ENCODE results near the gene MYT1. TPM values are rescaled to one million over a fixed set of nuclear protein-coding genes. Genes with fewer than 3 reads are reported as not detected.

MYT1 gene
- polyA plus RNA-seq, 3 donors = not detected

DNA sequence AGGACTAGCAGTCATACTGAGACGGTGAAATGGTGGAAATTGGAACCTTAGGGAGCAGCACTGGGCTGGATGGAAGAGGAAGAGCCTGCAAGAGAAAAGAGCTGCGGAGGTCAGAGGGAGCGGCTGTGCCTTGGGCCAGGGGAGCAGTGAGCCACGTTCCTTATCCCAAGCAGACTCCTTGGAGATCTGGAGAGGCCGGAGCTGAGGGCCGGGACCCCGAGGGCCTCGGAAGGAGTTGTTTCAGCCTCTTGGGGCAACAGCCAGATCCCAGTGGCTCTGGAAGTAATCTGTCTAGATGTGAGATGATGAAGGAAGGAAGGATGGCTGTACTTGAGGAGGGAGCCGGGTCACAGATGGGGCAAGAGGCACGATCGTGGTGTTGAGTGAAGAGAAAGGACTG lies 107.4 kb downstream of the MYT1 start:
- TF ChIP-seq, protein P1, sequence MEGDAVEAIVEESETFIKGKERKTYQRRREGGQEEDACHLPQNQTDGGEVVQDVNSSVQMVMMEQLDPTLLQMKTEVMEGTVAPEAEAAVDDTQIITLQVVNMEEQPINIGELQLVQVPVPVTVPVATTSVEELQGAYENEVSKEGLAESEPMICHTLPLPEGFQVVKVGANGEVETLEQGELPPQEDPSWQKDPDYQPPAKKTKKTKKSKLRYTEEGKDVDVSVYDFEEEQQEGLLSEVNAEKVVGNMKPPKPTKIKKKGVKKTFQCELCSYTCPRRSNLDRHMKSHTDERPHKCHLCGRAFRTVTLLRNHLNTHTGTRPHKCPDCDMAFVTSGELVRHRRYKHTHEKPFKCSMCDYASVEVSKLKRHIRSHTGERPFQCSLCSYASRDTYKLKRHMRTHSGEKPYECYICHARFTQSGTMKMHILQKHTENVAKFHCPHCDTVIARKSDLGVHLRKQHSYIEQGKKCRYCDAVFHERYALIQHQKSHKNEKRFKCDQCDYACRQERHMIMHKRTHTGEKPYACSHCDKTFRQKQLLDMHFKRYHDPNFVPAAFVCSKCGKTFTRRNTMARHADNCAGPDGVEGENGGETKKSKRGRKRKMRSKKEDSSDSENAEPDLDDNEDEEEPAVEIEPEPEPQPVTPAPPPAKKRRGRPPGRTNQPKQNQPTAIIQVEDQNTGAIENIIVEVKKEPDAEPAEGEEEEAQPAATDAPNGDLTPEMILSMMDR (IDR thresholded peaks at IDR 0.05) = no peak
- 94% methylated on average over 11 of the region's 11 CpGs for WGBS (ENCODE audit: insufficient coverage)
- no peaks in the 10 kb centered on the region for H3K79me2 ChIP-seq (ENCODE audit: insufficient read depth, low read length)
- Mint-ChIP-seq H3K36me3 (peaks cover 58 to 64% of the 10 kb centered on the region in 2 donors), H3K9me3 (peaks cover 0 to 1% (median 0%) of the 10 kb centered on the region in 7 donors), H3K4me1 (no peaks in the 10 kb centered on the region), H3K27me3 (ENCODE audit: low read depth in 3 of 3) (no peaks in the 10 kb centered on the region), H3K4me3 (no peak overlapping the region), H3K27ac (peak overlapping the region in 4 of 7 donors; percentile 7 to 73 (median 21))
- no peak overlapping the region for H3K9ac ChIP-seq (ENCODE audit: insufficient read depth, low read length, poor library complexity, severe bottlenecking)
- no peak overlapping the region for H3K4me2 ChIP-seq (replicated peaks; ENCODE audit: extremely low read depth, low read length, poor library complexity, severe bottlenecking)
- no peaks in the 10 kb centered on the region for H4K20me1 ChIP-seq (ENCODE audit: insufficient read depth, low read length)
- no peak overlapping the region for H3K4me3 ChIP-seq (replicated peaks in 1 of 3; ENCODE audit: low read depth in 2 of 3, low read length in 3 of 3)
- H3K9me3 ChIP-seq (replicated peaks in 1 of 2; ENCODE audit: control insufficient read depth in 1 of 2, insufficient read depth in 1 of 2, low read length in 2 of 2) = no peaks in the 10 kb centered on the region
- intact Hi-C loops (cut with micrococcal nuclease) = no loop called here
- H3K27me3 ChIP-seq (ENCODE audit: control insufficient read depth in 2 of 2, insufficient read depth in 2 of 2, low read length in 2 of 2) = no peaks in the 10 kb centered on the region
- H3K36me3 ChIP-seq (replicated peaks in 1 of 2; ENCODE audit: control insufficient read depth in 1 of 2, insufficient read depth in 2 of 2, low read length in 2 of 2) = peaks cover 29 to 68% of the 10 kb centered on the region in 2 donors
- DNase-seq = no peak
- no peak overlapping the region for H2AFZ ChIP-seq (ENCODE audit: insufficient read depth, low read depth, low read length, poor library complexity, severe bottlenecking)
- no peak overlapping the region for H3K27ac ChIP-seq (ENCODE audit: low read depth in 1 of 2, low read length in 2 of 2)
- no peaks in the 10 kb centered on the region for H3K4me1 ChIP-seq (ENCODE audit: control insufficient read depth in 1 of 2, insufficient read depth in 2 of 2, low read length in 2 of 2)

DNA sequence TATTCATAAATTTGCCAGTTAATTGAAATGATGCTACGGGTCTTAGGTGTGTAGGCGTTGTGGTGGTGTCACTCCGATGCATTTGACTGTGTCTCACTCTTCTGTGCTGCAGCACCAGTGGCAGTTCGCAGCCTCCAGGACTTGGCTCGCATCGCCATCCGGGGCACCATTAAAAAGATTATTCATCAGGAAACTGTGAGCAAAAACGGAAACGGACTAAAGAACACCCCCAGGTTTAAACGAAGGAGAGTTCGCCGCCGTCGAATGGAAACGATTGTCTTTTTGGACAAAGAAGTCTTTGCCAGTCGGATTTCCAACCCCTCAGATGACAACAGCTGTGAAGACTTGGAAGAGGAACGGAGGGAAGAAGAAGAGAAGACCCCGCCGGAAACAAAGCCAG lies 108.9 kb downstream of the MYT1 start:
- peaks cover 4% of the 10 kb centered on the region for H3K4me1 Mint-ChIP-seq
- Histone ChIP-seq H4K20me1 (ENCODE audit: insufficient read depth, low read length) (no peaks in the 10 kb centered on the region), H3K9me3 (replicated peaks in 1 of 2; ENCODE audit: control insufficient read depth in 1 of 2, insufficient read depth in 1 of 2, low read length in 2 of 2) (no peaks in the 10 kb centered on the region), H3K36me3 (replicated peaks in 1 of 2; ENCODE audit: control insufficient read depth in 1 of 2, insufficient read depth in 2 of 2, low read length in 2 of 2) (peaks cover 17 to 58% of the 10 kb centered on the region in 2 donors), H3K9ac (ENCODE audit: insufficient read depth, low read length, poor library complexity, severe bottlenecking) (no peak overlapping the region), H3K4me3 (replicated peaks in 1 of 3; ENCODE audit: low read depth in 2 of 3, low read length in 3 of 3) (no peak overlapping the region), H2AFZ (ENCODE audit: insufficient read depth, low read depth, low read length, poor library complexity, severe bottlenecking) (no peak overlapping the region), H3K4me1 (ENCODE audit: control insufficient read depth in 1 of 2, insufficient read depth in 2 of 2, low read length in 2 of 2) (no peaks in the 10 kb centered on the region), H3K27ac (ENCODE audit: low read depth in 1 of 2, low read length in 2 of 2) (no peak overlapping the region), H3K79me2 (ENCODE audit: insufficient read depth, low read length) (no peaks in the 10 kb centered on the region), H3K4me2 (replicated peaks; ENCODE audit: extremely low read depth, low read length, poor library complexity, severe bottlenecking) (no peak overlapping the region), H3K27me3 (ENCODE audit: control insufficient read depth in 2 of 2, insufficient read depth in 2 of 2, low read length in 2 of 2) (no peaks in the 10 kb centered on the region)
- H3K4me3 Mint-ChIP-seq = no peak overlapping the region
- H3K9me3 Mint-ChIP-seq = peaks cover 0 to 1% (median 0%) of the 10 kb centered on the region in 7 donors
- no peak overlapping the region for H3K27ac Mint-ChIP-seq
- WGBS (ENCODE audit: insufficient coverage) = 96% methylated on average over 9 of the region's 19 CpGs
- peaks cover 0 to 1% (median 0%) of the 10 kb centered on the region in 3 donors for H3K27me3 Mint-ChIP-seq (ENCODE audit: low read depth in 3 of 3)
- intact Hi-C loops (cut with micrococcal nuclease) = no loop called here
- H3K36me3 Mint-ChIP-seq = peaks cover 57 to 59% of the 10 kb centered on the region in 2 donors
- TF ChIP-seq, protein P1 (IDR thresholded peaks at IDR 0.05) = no peak
- DNase-seq = no peak

Data from CD14-positive monocyte (primary cell).